NCI-H1105 treated with DMSO at 0.1 percent for 48 hours (cell line): Measurements from ENCODE around the gene AGFG2.

Experiments used
- DNase-seq: peaks from one replicate; lab custom pipeline; 2025; lab: John Stamatoyannopoulos, UW

Gene AGFG2

GRCh38 chr7:100613412-100614175 is 74.6 kb downstream of the AGFG2 start:
- no peak for DNase-seq

- no peak for DNase-seq
Measured at GRCh38 chr7:100614308-100614861, 75.4 kb downstream of the AGFG2 start.
